Activated CD8-positive, alpha-beta memory T cell treated with anti-CD3 and anti-CD28 coated beads for 24 hours (primary cell): ENCODE data around the gene PLCL1.
"Not testable (repeated sequence)": the region's sequence is repeated elsewhere in the genome, so short reads cannot be mapped to it uniquely, and the experiment has no call there.

Source experiments
- DNase-seq: peaks from one replicate; pipeline ENCODE4 v3.0.0-alpha.2; 2020

Gene PLCL1

GRCh38 chr2:198008230-198008629 is 203.8 kb downstream of the PLCL1 start:
- no peak for DNase-seq

DNA sequence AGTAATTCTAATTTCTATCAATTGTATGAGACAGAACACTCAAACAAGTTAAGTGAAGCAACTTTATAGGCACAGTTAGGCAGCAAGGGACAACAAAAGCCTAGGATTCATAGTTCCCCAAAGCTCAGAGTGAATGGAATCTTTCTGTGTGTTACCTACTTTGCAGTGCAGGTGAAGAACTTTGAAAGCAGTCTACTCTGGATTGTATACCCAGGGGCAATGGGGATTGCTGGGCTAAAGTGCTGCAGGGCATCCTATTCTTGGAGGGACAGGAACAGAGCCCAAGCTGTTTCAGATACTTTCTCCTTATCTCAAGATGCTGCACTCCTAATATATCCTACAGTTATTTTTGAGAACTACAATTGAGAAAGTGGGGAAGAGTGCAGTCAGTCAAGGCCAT is 207.6 kb downstream of the PLCL1 start:
- DNase-seq, result no peak

DNA sequence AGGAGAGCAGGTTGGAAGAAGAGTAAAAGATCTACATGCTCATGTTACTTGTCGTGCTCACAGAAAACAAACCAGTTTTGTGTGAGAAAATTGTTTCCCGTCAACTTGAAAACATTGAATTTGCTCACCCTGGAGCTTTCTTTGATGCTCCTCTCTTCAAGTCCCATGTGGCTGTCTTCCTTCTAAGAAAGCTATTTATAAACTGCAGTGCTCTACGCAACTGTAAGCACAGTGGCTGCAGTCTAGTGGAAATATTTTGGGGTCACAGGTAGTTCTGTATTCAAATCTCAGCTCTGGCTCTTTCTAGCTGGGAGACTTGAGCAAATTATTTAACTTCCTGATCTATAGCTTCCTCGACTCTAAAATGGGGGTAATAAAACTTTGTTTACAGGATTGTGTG is 211.8 kb downstream of the PLCL1 start:
- DNase-seq, result no peak

- no peak for DNase-seq
Observed at GRCh38 chr2:198017068-198017467, 212.7 kb downstream of the PLCL1 start.

DNA sequence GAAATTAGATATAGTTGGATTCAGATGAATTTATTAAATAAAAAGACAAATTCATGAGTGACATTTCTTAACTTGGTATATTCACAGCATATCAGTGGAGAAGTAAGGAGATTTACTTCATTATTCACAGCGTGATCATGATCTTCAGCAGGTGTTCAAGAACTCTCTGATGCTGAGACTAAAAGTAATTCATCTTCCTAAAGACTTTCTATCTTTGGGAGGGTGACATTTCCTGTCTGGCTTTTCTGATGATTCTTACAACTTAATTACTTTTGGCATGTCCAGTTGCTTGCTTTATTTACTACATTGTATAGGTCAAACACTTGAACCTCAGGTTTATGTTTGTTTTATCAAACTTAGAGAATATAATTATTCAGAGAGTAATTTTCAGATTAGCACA is 224.6 kb downstream of the PLCL1 start:
- DNase-seq, result no peak

- not testable (repeated sequence) for DNase-seq
Observed at GRCh38 chr2:198029576-198029975, 225.2 kb downstream of the PLCL1 start.

DNA sequence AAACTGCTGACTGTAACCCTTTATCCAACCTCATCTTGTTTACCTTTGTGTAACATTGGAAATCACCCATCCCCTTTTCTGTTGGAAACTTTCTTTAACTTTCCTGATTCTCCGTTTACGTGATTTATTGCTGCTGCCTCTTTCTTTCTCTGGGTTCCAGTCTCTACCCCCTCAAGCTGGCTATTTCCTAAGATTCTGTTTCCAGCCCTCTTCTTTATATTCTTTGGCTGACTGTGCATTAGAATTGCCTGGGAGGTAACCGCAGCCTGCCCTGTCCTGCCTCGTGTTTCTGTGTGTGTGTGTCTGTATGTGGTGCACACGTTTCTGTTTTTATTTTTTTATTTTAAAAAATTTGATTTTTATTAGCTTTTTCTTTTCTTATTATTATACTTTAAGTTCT is 229.2 kb downstream of the PLCL1 start:
- no peak for DNase-seq

DNA sequence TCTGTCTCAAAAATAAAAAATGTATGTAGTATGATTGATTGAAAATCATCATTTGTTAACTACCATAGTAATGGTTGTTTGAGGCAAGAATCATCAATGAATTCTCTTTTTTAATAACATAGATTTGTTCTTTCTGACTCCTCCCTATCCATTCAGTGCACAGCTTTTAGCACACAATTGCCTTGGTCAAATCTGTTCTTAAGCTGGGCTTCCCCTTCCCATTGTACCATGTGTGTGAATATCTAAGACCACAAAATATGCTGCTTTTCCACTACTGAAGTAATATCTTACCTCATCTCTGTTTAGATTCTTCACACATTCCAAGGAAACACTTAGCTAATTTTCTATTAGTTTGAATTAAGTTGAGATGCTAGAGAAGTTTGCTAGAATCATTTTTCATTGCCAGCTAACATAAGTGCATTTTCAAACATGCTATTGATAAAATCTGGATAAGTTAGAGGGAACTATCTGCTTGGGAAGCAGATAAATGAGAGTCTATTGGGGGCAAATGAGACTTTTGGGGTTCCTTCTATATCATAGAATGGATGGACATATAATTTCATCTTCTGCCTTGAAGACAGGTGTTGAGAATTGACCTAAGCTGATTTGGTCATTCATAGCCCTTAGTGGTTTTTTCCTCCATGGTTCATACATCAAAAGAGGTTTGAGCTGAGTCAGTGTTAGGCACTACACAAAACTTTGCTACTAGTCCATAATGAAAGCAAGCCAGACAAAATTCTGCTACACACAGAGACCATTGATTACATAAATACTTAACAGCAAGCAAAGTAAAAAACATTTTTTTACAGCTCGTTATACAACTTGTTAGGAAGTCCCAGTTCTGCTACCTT is 231.9 kb downstream of the PLCL1 start:
- no peak for DNase-seq

DNA sequence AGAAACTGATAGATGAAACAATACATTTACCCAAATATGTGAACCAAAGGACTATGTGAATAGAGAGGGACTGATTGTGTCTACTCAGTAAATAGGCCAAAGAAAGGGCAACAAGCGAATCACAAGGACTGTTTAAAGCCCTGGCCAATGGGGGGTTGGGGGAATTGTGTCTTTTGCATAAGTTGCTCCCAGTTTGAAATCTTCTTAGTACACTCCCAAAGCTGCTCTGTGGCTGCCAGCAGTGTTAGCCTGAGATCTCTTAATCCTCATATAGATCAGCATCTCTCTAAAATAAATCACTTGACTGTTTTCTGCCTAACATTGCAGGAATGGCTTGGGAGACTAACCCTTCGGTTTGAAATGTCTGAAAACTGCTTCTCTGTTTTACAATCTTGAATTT is 236.4 kb downstream of the PLCL1 start:
- no peak for DNase-seq

DNA sequence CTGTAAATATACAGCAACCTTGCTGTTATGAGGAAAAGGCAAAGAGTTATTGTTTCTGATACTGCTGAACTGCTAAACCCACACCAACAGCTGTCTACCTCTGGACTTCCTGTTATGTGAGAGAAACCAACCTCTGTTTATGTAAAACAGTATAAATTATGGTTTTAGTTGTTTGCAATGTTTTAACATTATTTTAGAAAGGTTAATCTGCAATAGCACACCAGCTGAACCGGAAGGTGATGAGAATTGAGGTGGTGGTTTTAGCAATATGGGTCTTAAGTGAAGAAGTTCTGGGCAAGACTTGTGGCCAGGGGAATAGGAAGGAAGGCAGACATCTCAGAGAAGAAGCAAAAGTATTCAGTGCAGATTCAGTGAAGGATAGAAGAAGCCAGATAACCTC is 237.8 kb downstream of the PLCL1 start:
- no peak for DNase-seq

DNA sequence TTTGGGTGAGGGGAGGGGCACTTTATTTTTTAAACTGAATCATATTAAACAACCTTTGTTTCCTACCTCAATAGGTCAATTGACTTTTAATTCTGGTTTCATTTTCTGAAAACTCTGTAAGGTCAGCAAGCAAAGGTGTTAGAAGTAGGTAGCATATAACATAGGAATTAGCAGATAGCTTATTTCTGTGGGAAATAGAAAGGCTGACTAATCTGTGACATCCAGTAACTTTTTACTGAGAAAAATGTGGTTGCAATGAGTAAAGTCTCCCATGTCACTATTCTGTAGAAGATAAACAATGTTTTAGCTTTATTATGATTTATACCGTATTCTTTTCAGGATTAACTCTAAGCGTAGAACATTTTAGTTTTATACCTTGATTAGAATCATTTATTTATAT is 240.4 kb downstream of the PLCL1 start:
- DNase-seq, result no peak

DNA sequence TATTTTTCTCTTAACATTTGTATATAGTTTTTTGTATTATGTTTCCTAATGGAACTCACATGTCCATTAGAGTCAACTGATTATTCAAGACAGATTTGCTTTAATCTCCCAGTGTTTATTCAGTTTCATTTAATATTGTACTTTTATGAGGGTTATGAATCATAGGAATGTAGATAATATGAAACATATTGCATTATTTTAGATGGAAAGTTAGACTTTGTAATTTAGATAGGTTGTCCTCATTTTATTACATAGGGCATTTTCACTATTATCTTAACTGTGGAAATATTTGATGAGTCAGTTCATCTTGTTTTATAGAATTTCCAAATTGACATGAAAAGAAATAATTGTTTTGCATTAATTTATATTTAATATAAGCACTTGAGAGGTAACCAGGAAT is 240.8 kb downstream of the PLCL1 start:
- no peak for DNase-seq

DNA sequence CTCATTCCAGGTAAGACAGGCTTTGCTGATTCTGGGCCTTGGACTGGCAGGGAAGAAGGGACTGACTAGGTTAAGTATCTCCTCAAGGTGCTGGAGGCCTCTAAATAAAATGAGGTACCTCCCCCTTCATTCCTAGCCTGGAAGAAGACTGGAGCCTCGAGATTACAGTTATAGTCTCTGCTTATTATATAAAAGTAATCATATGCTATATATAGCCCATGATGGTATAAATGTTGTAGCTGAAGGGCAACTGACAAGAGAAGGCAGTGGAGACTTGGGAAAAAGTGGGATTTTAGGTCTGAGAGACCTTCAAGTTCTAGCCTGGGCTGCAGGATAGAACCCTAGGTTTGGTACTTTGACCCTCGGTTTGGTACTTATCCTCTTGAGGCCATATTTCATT is 248.3 kb downstream of the PLCL1 start:
- no peak for DNase-seq

GRCh38 chr2:198053148-198053547 is 248.8 kb downstream of the PLCL1 start:
- DNase-seq, result no peak

DNA sequence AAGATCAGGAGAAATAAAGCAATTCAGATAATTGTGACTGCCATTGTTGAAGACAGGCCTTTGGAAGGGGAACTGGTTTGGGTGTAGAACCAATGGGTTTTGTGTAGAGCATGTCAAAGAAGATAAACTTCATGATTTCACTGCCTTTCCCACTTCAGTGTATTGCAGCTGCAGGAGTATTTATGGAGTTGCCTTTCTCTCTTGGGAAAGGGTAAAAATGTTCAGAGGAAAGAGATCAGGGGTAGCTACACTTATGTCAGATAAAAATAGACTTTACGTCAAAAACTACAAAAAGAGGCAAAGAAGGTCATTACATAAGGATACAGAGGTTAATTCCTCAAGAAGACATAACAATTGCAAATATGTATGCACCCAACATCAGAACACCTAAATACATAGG is 249.4 kb downstream of the PLCL1 start:
- DNase-seq, result no peak

GRCh38 chr2:198054299-198054698 is 249.9 kb downstream of the PLCL1 start:
- peak; percentile 63 for DNase-seq

GRCh38 chr2:198055716-198056115 is 251.3 kb downstream of the PLCL1 start:
- DNase-seq, result no peak

DNA sequence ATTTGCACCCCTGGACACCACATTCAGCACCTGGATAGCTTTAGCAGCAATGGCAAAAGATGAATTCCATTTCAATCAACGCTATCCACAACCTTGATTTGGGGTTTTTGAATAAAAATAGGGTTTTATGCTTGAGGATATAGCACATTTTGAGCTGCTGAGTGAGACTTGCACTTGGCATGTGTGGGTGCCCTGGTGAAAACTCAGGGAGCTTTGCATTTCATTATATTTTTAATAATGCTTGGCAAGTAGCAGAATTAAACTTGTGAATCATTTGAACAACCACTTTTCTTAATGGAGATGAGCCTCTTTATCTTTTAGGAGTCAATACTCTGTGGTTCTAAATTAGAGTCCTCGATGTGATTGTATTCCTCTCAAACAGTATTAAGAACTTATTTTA is 252.4 kb downstream of the PLCL1 start:
- no peak for DNase-seq

DNA sequence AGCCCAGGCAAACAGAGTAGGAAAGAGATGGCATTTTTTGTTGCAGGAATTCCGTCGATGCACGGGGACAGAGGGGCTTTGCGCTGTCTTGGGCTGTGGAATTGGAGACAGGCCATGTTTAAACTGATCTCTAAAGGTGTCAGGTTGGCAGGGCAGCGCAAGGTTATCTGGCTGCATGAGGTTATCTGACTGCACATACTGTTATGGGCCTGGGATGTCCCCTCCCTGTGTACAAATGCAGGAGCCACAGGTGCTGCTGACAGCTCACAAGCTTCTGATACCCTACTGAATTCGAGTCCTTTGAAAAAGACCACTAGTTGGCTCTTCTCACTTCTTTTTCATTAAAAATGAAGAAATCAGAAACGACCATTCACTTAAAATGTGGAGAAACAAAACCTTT is 255.4 kb downstream of the PLCL1 start:
- no peak for DNase-seq

DNA sequence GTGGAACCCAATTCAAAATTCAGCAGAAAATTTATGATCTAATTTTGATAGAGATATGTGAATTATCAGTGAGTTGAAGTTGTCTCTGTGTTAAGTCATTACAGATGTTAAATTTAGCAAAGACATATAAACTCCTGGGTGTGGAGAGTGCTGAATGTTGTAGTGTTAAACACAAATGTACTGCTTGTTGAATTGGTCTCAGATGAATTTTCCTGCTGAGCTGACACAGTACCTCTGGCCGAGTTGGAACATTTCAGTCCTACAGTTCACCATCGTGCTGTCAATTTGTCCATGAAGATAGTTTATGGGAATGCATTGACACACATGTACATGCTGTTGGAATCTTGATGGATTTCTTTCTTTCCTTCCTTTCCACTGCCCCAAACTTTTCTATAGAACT is 255.9 kb downstream of the PLCL1 start:
- no peak for DNase-seq

- no peak for DNase-seq
Observed at GRCh38 chr2:198062826-198063225, 258.4 kb downstream of the PLCL1 start.

- no peak for DNase-seq
Observed at GRCh38 chr2:198063242-198063641, 258.8 kb downstream of the PLCL1 start.

GRCh38 chr2:198065322-198065721 is 260.9 kb downstream of the PLCL1 start:
- no peak for DNase-seq

DNA sequence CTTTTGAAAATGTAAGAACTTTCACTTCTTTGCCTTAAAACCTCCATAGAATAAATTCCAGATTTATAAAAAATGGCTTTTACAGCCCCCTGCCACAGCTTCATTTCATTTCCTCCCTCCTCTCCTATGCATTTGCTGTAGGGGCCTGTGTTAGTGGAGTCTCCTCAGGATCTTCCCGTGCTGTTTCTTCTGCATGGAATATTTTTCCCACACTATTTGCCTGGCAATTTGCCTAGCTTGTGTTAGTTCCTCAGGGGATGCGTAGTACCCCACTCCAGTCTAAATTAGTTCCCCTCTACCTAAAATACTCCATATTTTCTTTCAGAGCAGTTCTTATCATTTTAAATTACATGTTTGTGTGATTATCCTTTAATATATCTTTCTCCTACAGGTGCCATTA is 262.2 kb downstream of the PLCL1 start:
- no peak for DNase-seq

- DNase-seq, result no peak
Observed at GRCh38 chr2:198072655-198073054, 268.3 kb downstream of the PLCL1 start.
